GM23248 (cell line): ENCODE results near the gene AP2A2.

Source experiments
- EZH2 ChIP-seq: fragments of 200-600 bp; sonication (generic); IDR thresholded peaks from 2 replicates; pipeline ENCODE4 v1.6.1; 2018; ENCODE audit warnings: antibody characterized with exemption, mild to moderate bottlenecking; ENCODE audit not compliant: insufficient read depth, poor library complexity, severe bottlenecking
- EZH2phosphoT487 ChIP-seq: fragments of 200-600 bp; sonication (generic); IDR thresholded peaks from 2 replicates; pipeline ENCODE4 v1.6.1; 2018; ENCODE audit warnings: antibody characterized with exemption, moderate library complexity, mild to moderate bottlenecking, low read depth; ENCODE audit not compliant: insufficient read depth

GRCh38 chr11:1015826-1016545 lies 90.3 kb downstream of the AP2A2 start:
- TF ChIP-seq EZH2phosphoT487 (no peak), EZH2 (no peak)
